Ishikawa (cell line): Measurements from ENCODE around the gene MAB21L4.

Experiments
- RAD21 ChIP-seq: IDR thresholded peaks from 2 replicates; pipeline ENCODE4 v1.6.1; 2012; ENCODE audit warnings: low read depth
- TCF12 ChIP-seq: IDR thresholded peaks from 2 replicates; pipeline ENCODE4 v1.6.1; 2012; ENCODE audit warnings: low read depth
- ZBTB7A ChIP-seq: IDR thresholded peaks from 2 replicates; pipeline ENCODE4 v1.6.1; 2012; ENCODE audit warnings: low read depth

MAB21L4 gene

GRCh38 chr2:240836781-240837467 lies 59.0 kb downstream of the MAB21L4 start:
- TF ChIP-seq RAD21: no peak
- no peak for TF ChIP-seq ZBTB7A
- no peak for TF ChIP-seq TCF12
